Panc1 (cell line): ENCODE measurements around the gene ERMAP.
A peak's percentile ranks its signal among the peaks of the same experiment; 100 is the strongest.

Source experiments
- CTCF ChIP-seq: fragments of 450-650 bp; IDR thresholded peaks from 2 replicates; pipeline ENCODE4 v1.5.1; 2017; ENCODE audit warnings: mild to moderate bottlenecking
- POLR2AphosphoS5 ChIP-seq: IDR thresholded peaks from 2 replicates; pipeline ENCODE4 v1.6.1; 2012; ENCODE audit warnings: mild to moderate bottlenecking, low read depth, low read length, moderate library complexity
- SIN3A ChIP-seq: IDR thresholded peaks from 2 replicates; pipeline ENCODE4 v1.6.1; 2012; ENCODE audit warnings: low read depth, mild to moderate bottlenecking, low read length, moderate library complexity, borderline replicate concordance; ENCODE audit not compliant: insufficient read depth
- TCF7L2 ChIP-seq: IDR thresholded peaks from 2 replicates; pipeline ENCODE4 v1.6.1; 2011; ENCODE audit warnings: mild to moderate bottlenecking, low read depth, low read length, inconsistent platforms
- TF ChIP-seq, protein P1 (sequence below), 2 experiments: IDR thresholded peaks; 2 replicates each; pipeline ENCODE4 v1.6.1; 2011 to 2012; ENCODE audit warnings: low read depth in 2 of 2, control low read depth in 1 of 2, low read length in 1 of 2, mild to moderate bottlenecking in 1 of 2, moderate library complexity in 1 of 2; ENCODE audit not compliant: insufficient read depth in 1 of 2

GRCh38 chr1:42816585-42817439 lies at the start of gene ERMAP, which contains the start of gene SVBP:
- TF ChIP-seq CTCF (no peak), POLR2AphosphoS5 (peak; percentile 85), SIN3A (peak; percentile 58; the same call in 1 of the 2 replicates), TCF7L2 (no peak)
- TF ChIP-seq, protein P1, sequence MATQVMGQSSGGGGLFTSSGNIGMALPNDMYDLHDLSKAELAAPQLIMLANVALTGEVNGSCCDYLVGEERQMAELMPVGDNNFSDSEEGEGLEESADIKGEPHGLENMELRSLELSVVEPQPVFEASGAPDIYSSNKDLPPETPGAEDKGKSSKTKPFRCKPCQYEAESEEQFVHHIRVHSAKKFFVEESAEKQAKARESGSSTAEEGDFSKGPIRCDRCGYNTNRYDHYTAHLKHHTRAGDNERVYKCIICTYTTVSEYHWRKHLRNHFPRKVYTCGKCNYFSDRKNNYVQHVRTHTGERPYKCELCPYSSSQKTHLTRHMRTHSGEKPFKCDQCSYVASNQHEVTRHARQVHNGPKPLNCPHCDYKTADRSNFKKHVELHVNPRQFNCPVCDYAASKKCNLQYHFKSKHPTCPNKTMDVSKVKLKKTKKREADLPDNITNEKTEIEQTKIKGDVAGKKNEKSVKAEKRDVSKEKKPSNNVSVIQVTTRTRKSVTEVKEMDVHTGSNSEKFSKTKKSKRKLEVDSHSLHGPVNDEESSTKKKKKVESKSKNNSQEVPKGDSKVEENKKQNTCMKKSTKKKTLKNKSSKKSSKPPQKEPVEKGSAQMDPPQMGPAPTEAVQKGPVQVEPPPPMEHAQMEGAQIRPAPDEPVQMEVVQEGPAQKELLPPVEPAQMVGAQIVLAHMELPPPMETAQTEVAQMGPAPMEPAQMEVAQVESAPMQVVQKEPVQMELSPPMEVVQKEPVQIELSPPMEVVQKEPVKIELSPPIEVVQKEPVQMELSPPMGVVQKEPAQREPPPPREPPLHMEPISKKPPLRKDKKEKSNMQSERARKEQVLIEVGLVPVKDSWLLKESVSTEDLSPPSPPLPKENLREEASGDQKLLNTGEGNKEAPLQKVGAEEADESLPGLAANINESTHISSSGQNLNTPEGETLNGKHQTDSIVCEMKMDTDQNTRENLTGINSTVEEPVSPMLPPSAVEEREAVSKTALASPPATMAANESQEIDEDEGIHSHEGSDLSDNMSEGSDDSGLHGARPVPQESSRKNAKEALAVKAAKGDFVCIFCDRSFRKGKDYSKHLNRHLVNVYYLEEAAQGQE (IDR thresholded peaks at IDR 0.05; ENCODE audit: insufficient read depth in 1 of 2, low read depth in 2 of 2, low read length in 1 of 2) = no peak
